CD4-positive, alpha-beta T cell treated with Interleukin-12 subunit alpha and Interleukin-12 subunit beta, for 1 hour (primary cell): ENCODE results near the gene XPOT.
"Not testable (repeated sequence)": the region's sequence is repeated elsewhere in the genome, so short reads cannot be mapped to it uniquely, and the experiment has no call there.

Experiments
- DNase-seq: peaks from one replicate; pipeline ENCODE4 v3.0.0-alpha.2; 2020

Gene XPOT

GRCh38 chr12:64403707-64404469 is at the start of gene XPOT:
Gene XPOT, plus strand, starts transcription at chr12:64404392. Its CDS starts 5,644 bp downstream, at chr12:64410036.
- DNase-seq: peak; percentile 95

GRCh38 chr12:64356209-64356608 is 48.0 kb upstream of the XPOT start:
- not testable (repeated sequence) for DNase-seq

- not testable (repeated sequence) for DNase-seq
These were observed 43.0 kb upstream of the XPOT start for GRCh38 chr12:64361173-64361572.

GRCh38 chr12:64362721-64363305 is 41.4 kb upstream of the XPOT start:
- no peak for DNase-seq

- DNase-seq: no peak
These were observed 20.5 kb upstream of the XPOT start for GRCh38 chr12:64383675-64384074.

- DNase-seq: peak; percentile 31
These were observed 19.2 kb upstream of the XPOT start for GRCh38 chr12:64385019-64385418.

GRCh38 chr12:64385468-64385867 is 18.7 kb upstream of the XPOT start:
- no peak for DNase-seq

GRCh38 chr12:64387197-64387816 is 16.9 kb upstream of the XPOT start:
- no peak for DNase-seq

GRCh38 chr12:64389154-64389553 is 15.0 kb upstream of the XPOT start:
- DNase-seq: no peak

- DNase-seq: no peak
These were observed 13.8 kb upstream of the XPOT start, which contains the start of gene C12orf56 for GRCh38 chr12:64390275-64390851. Gene C12orf56, minus strand, starts transcription at chr12:64390758. Its CDS starts 193 bp downstream, at chr12:64390565.

GRCh38 chr12:64392221-64392620 is 12.0 kb upstream of the XPOT start:
- DNase-seq: peak; percentile 40

- no peak for DNase-seq
These were observed 8.5 kb upstream of the XPOT start for GRCh38 chr12:64395739-64396138.

GRCh38 chr12:64400041-64400440 is 4.2 kb upstream of the XPOT start:
- peak; percentile 59 for DNase-seq

- no peak for DNase-seq
These were observed 2.0 kb upstream of the XPOT start for GRCh38 chr12:64402181-64402580.

GRCh38 chr12:64404470-64405256 is 471 bp downstream of the XPOT start:
- DNase-seq: peak; percentile 47

- no peak for DNase-seq
These were observed 3.4 kb downstream of the XPOT start for GRCh38 chr12:64407342-64408223.

- DNase-seq: no peak
These were observed 7.2 kb downstream of the XPOT start for GRCh38 chr12:64411427-64411826.

- DNase-seq: no peak
These were observed 8.3 kb downstream of the XPOT start for GRCh38 chr12:64412459-64412858.

GRCh38 chr12:64413884-64414283 is 9.7 kb downstream of the XPOT start:
- DNase-seq: no peak

- no peak for DNase-seq
These were observed 14.0 kb downstream of the XPOT start for GRCh38 chr12:64418209-64418608.

GRCh38 chr12:64419696-64420095 is 15.5 kb downstream of the XPOT start:
- no peak for DNase-seq

GRCh38 chr12:64427988-64428387 is 23.8 kb downstream of the XPOT start:
- DNase-seq: no peak
